ENCODE data around the gene DCAF16.

DNA sequence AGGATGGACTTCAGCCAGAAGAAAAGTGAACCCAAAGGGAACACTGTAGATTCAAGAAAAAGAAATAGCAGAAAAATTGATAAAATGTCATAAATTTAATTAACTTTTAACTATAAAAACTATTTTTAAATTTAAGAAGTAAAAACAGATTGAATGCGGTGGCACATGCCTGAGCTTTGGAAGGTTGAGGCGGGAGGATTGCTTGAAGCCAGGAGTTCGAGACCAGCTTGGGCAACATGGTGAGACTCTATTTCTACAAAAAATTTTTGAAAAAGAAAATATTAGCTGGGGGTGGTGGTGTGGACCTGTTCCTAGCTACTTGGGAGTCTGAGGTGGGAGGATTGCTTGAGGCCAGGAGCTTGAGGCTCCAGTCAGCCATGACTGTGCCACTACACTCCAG lies 32.1 kb downstream of the DCAF16 start:
- TF ChIP-seq, protein P1, sequence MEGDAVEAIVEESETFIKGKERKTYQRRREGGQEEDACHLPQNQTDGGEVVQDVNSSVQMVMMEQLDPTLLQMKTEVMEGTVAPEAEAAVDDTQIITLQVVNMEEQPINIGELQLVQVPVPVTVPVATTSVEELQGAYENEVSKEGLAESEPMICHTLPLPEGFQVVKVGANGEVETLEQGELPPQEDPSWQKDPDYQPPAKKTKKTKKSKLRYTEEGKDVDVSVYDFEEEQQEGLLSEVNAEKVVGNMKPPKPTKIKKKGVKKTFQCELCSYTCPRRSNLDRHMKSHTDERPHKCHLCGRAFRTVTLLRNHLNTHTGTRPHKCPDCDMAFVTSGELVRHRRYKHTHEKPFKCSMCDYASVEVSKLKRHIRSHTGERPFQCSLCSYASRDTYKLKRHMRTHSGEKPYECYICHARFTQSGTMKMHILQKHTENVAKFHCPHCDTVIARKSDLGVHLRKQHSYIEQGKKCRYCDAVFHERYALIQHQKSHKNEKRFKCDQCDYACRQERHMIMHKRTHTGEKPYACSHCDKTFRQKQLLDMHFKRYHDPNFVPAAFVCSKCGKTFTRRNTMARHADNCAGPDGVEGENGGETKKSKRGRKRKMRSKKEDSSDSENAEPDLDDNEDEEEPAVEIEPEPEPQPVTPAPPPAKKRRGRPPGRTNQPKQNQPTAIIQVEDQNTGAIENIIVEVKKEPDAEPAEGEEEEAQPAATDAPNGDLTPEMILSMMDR (IDR thresholded peaks at IDR 0.05; ENCODE audit: insufficient read depth, low read depth, low read length) = no peak
- TF ChIP-seq EZH2 (IDR thresholded peaks at IDR 0.05; ENCODE audit: insufficient read depth, low read length) = no peak

Measured in astrocyte (in vitro differentiated cells and primary cell).